ENCODE results near the gene NOL11.
"Not testable (repeated sequence)": the region's sequence is repeated elsewhere in the genome, so short reads cannot be mapped to it uniquely, and the experiment has no call there.

The NOL11 gene

DNA sequence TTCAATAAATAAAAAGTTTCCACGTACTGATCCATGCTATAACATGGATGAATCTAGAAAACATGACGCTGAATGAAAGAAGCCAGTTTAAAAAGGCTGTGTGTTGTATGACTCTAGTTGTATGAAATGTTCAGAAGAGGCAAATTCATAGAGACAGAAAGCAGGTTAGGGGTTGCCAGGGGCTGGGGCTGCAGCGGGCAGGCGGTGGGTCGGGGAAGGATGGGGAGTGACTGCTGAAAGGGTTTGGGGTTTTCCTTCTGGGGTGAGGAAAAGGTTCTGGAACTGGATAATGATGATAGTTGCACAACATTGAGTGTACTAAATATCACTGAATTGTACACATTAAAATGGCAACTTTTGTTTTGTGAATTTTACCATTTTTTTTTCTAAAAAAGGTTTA, 36.3 kb downstream of the NOL11 start:
- DNase-seq (ENCODE audit: low read depth in 3 of 3), result no peak

DNA sequence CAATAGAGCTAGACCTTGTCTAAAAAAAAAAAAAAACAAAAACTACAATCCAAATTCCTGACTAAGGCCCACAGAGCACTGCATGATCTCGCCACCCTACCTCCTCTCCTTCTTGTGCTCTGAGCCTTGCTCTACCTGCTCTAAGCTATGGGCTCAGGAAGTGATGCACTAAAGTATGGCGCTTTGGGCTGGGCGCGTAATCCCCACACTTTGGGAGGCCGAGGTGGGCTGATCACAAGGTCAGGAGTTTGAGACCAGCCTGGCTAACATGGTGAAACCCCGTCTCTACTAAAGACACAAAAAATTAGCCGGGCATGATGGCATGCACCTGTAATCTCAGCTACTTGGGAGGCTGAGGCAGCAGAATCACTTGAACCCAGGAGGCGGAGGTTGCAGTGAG, 37.0 kb downstream of the NOL11 start:
- DNase-seq (ENCODE audit: low read depth in 3 of 3), result not testable (repeated sequence)

GRCh38 chr17:67756766-67757165, 39.0 kb downstream of the NOL11 start:
- not testable (repeated sequence) for DNase-seq (ENCODE audit: low read depth in 3 of 3)

DNA sequence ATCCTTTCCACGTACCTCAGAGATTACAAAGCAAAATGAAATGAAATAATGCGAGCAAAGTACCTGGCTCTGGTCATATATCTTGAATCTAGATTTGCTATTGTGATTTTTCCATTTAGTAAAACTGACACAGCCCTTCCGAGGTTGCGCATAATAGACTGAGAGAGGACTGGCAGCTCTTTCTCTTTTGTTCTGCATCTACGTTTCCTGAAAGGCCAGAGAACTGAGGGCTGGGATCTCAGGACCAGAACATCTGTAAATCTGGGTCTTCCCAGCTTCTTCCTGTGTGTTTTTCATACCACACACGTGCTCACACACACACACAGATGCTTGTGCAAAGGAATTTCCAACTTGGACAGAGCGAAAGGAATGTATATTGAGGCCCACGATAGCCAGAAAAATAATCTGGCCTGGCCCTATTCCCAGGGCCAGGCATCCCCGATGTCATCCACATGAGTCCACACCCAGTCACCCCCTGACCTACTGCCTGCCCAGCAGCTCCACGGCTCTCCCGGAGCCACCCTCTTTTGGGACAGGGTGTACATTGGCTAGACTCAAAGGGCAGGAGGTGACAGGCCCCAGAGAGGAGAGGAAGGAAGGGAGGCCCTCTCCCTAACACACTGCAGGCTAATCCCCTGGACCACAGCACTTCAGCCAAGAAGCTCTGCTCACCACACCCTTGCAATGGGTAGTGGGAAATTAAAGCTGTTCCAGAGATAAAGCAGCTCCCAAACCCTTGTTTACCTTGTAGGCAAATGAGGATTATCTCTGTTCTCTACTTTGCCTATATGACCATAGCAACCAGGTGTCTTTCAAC, 41.8 kb downstream of the NOL11 start:
- DNase-seq (ENCODE audit: low read depth in 3 of 3), result no peak

- DNase-seq (ENCODE audit: low read depth in 3 of 3), result no peak
Measured at GRCh38 chr17:67765623-67766022, 47.9 kb downstream of the NOL11 start.

DNA sequence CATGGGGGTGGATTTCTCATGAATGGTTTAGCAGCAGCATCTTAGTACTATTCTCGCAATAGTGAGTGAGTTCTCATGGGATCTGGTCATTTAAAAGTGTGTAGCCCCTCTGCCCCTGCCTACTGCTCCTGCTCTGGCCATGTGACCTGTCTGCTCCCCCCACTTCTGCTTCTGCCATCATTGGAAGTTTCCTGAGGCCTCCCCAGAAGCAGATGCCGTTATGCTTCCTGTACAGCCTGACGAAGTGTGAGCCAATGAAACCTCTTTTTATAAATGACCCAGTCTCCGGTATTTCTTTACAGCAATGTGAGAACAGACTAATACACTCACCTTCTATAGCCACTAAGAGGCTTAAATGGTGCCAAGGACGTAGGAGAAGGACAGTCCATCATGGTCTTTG, 51.5 kb downstream of the NOL11 start:
- DNase-seq (ENCODE audit: low read depth in 3 of 3), result no peak

- no peak for DNase-seq (ENCODE audit: low read depth in 3 of 3)
Measured at GRCh38 chr17:67770539-67770938, 52.8 kb downstream of the NOL11 start.

DNA sequence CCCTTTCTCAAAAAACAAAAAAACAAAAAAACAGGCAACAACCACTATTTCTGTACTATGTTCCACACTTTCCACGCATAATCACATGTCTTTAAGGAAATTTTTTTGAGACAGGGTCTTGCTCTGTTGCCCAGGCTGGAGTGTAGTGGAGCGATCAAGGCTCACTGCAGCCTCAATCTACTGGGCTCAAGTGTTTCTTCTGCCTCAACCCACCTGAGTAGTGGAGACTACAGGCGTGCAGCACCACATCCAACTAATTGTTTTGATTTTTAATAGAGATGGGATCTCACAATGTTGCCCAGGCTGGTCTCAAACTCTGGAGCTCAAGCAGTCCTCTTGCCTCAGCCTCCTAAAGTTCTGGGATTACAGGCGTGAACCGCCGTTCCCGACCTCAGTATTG, 54.9 kb downstream of the NOL11 start:
- no peak for DNase-seq (ENCODE audit: low read depth in 3 of 3)

GRCh38 chr17:67773246-67773645, 55.5 kb downstream of the NOL11 start:
- DNase-seq (ENCODE audit: low read depth in 3 of 3), result no peak

GRCh38 chr17:67779098-67779672, 61.4 kb downstream of the NOL11 start:
- peak in 1 of 3 donors; percentile 10 for DNase-seq (ENCODE audit: low read depth in 3 of 3)

DNA sequence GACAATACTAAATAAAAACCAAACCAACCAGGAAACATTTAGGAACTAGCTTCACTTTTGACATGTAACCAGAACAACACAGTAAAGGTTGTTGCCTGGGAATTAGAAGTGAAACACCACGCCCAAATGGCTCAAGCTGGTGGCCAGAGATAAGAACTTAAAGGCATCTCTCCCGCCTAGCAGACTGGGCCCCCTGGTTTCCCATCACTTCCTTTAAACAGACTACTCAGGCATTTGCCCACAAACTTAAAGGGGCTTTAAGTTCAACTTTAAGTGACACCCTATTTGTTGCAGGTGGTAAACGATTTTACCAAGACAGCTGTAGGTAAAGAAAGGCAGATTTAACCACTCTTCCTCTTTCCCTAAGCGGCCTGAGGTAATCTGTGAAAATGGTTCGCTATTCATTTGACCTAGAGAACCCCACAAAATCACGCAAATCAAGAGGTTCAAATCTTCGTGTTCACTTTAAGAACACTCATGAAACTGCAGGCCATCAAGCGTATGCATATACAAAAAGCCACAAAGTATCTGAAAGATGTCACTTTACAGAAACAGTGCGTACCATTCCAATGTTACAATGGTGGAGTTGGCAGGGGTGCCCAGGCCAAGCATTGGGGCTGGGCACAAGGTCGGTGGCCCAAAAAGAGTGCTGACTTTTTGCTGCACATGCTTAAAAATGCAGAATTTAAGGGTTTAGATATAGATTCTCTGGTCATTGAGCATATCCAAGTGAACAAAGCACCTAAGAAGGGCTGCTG, 66.8 kb downstream of the NOL11 start:
- DNase-seq (ENCODE audit: low read depth in 3 of 3), result no peak

DNA sequence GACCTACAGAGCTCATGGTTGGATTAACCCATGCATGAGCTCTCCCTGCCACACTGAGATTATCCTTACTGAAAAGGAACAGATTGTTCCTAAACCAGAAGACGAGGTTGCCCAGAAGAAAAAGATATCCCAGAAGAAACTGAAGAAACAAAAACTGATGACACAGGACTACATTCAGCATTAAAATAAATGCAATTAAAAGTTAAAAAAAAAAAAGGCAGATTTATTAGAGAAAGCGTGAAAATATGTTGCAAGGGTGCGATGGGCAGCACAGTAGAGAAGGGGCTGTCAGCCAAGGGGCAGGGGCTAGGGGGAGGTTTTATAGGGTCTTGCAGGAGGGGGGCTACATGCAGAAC, 67.4 kb downstream of the NOL11 start:
- no peak for DNase-seq (ENCODE audit: low read depth in 3 of 3)

GRCh38 chr17:67785504-67785903, 67.8 kb downstream of the NOL11 start:
- DNase-seq (ENCODE audit: low read depth in 3 of 3), result no peak
